Heart left ventricle (tissue), 13 donors: ENCODE data around the gene ZCCHC3.

Experiments used
- CTCF ChIP-seq, 12 donors: fragments of 200-600 bp; sonication (generic) in 4 of 12; IDR thresholded peaks; one replicate each; pipeline versions ENCODE4 v1.5.0 to v1.8.0; 2018 to 2022; ENCODE audit warnings: antibody characterized with exemption in 12 of 12, mild to moderate bottlenecking in 5 of 12
- POLR2A ChIP-seq, 2 donors: fragments of 450-650 bp; IDR thresholded peaks; one replicate each; pipeline ENCODE4 v1.6.1; 2017; ENCODE audit warnings: antibody characterized with exemption in 2 of 2, mild to moderate bottlenecking in 2 of 2, moderate library complexity in 2 of 2
- donor health status: ischemic (EF 13 %, LVEDD 7.1; RV severe dilation, severe dysfunction).
- donor health status: DM: no; HTN: yes; CAD: no.
- donor health status: DM: no; HTN: no; CAD: no.
- donor health status: ischemic (EF 25% LVEDD 6.9; RV normal size, moderate dysfunction).
- donor health status: ischemic (EF 25% LVEDD 5.7; RV mildly dilated, moderate dysfunction).
- donor health status: ischemic (EF 35%, LVEDD 5.7; RV mildly dilated, moderate dysfunction).
- donor health status: nonischemic (EF 11% LVEDD 7.7; RV severe dilation, severe dysfunction).
- donor health status: DM: yes; HTN: yes; CAD: no.
- donor health status: PGD.
- donor health status: ischemic (EF 29% LVEDD 5.4; RV normal size, mild dysfunction).
- donor health status: nonischemic (EF 23%, LVEDD 6.1; RV moderate dilation, normal function).

GRCh38 chr20:313948-314347, 16.6 kb downstream of the ZCCHC3 start:
- no peak for TF ChIP-seq POLR2A (IDR thresholded peaks at IDR 0.05)
- no peak for TF ChIP-seq CTCF (IDR thresholded peaks at IDR 0.05)
